K562 (cell line): ENCODE results near the gene LY6G6C. TPM values are rescaled to one million over a fixed set of nuclear protein-coding genes. Genes with fewer than 3 reads are reported as not detected.

ENCODE experiments used
- BMI1 ChIP-seq: fragments of 150-350 bp; IDR thresholded peaks from 2 replicates; pipeline ENCODE4 v1.6.1; 2014; ENCODE audit warnings: low read length
- E2F3 ChIP-seq: fragments of 250-450 bp; sonication (Bioruptor Pico); IDR thresholded peaks from 2 replicates; pipeline ENCODE4 v1.4.0; 2020; ENCODE audit warnings: mild to moderate bottlenecking
- EP300 ChIP-seq: IDR thresholded peaks from 2 replicates; pipeline ENCODE4 v1.6.1; 2012; ENCODE audit warnings: low read length, improper control_type of control experiment
- KHSRP ChIP-seq: fragments of 450-650 bp; IDR thresholded peaks from 2 replicates; pipeline ENCODE4 v1.6.1; 2017
- KLF6 ChIP-seq: fragments of 250-450 bp; sonication (Bioruptor Pico); IDR thresholded peaks from 2 replicates; pipeline ENCODE4 v1.4.0; 2020; ENCODE audit warnings: mild to moderate bottlenecking, moderate library complexity, borderline replicate concordance
- MED1 ChIP-seq: sonication (generic); formaldehyde crosslinking; IDR thresholded peaks from 2 replicates; pipeline ENCODE4 v1.8.1; 2023; ENCODE audit warnings: missing genetic modification reagents, borderline replicate concordance
- MYBL2 ChIP-seq, 2 experiments: fragments of 450-650 bp in 1 of 2; sonication (generic) in 1 of 2; formaldehyde crosslinking in 1 of 2; IDR thresholded peaks; 2 replicates each; pipeline versions ENCODE4 v1.6.1 to v1.8.1; 2017 to 2022; ENCODE audit warnings: borderline replicate concordance in 1 of 2, inconsistent platforms in 1 of 2, low read depth in 1 of 2, mild to moderate bottlenecking in 1 of 2, missing genetic modification reagents in 1 of 2, moderate library complexity in 1 of 2
- NR2C1 ChIP-seq, 2 experiments: fragments of 450-650 bp; IDR thresholded peaks; 2 replicates each; pipeline ENCODE4 v1.6.1; 2017; ENCODE audit warnings: mild to moderate bottlenecking in 2 of 2, antibody characterized with exemption in 1 of 2, inconsistent platforms in 1 of 2, missing compliant biosample characterization in 1 of 2, missing genetic modification characterization in 1 of 2
- NR2C2 ChIP-seq, 2 experiments: fragments of 200-800 bp in 1 of 2; sonication (Bioruptor generic) in 1 of 2; sonication (generic) in 1 of 2; formaldehyde crosslinking in 1 of 2; IDR thresholded peaks; 2 replicates each; pipeline versions ENCODE4 v1.6.1 to v1.8.0; 2016 to 2022; ENCODE audit warnings: mild to moderate bottlenecking in 1 of 2, missing compliant biosample characterization in 1 of 2, missing genetic modification characterization in 1 of 2, missing genetic modification reagents in 1 of 2
- NR3C1 ChIP-seq: sonication (generic); formaldehyde crosslinking; IDR thresholded peaks from 2 replicates; pipeline ENCODE4 v1.8.1; 2022; ENCODE audit warnings: missing genetic modification reagents
- PHF20 ChIP-seq: fragments of 450-650 bp; IDR thresholded peaks from 2 replicates; pipeline ENCODE4 v1.6.1; 2018; ENCODE audit not compliant: partially characterized antibody
- POLR2A ChIP-seq: fragments of 450-650 bp; conservative IDR thresholded peaks from 2 replicates; pipeline ENCODE4 v1.6.1; 2016
- SMARCA5 ChIP-seq: fragments of 450-650 bp; IDR thresholded peaks from 2 replicates; pipeline ENCODE4 v1.6.1; 2016
- TSC22D4 ChIP-seq: fragments of 450-650 bp; IDR thresholded peaks from 2 replicates; pipeline ENCODE4 v1.6.1; 2016; ENCODE audit warnings: missing genetic modification characterization, missing biosample characterization, control low read depth
- YBX1 ChIP-seq: fragments of 450-650 bp; IDR thresholded peaks from 2 replicates; pipeline ENCODE4 v1.7.1; 2016; ENCODE audit warnings: mild to moderate bottlenecking
- ZKSCAN3 ChIP-seq: fragments of 250-450 bp; sonication (Bioruptor Pico); IDR thresholded peaks from 2 replicates; pipeline ENCODE4 v1.4.0; 2020
- polyA plus RNA-seq, 8 experiments: library from polyadenylated mRNA; depleted of rRNA in 4 of 8; stranded (reverse) in 5 of 8; unstranded in 3 of 8; fragments of >200 nt; fragmentation: Nextera tagmentation in 2 of 8; fragmentation: Illumina TruSeq in 1 of 8; extraction: Ambion mirVana in 2 of 8; extraction: Trizol in 1 of 8; gene quantifications; 2 replicates each; pipeline versions ENCODE4 v1.2.1 to v1.2.3, GENCODE V29; 2011 to 2014; ENCODE audit warnings: inconsistent platforms in 1 of 8, missing spikeins in 1 of 8
- total RNA-seq, 7 experiments: library from RNA; depleted of rRNA in 6 of 7; stranded (reverse); fragments of >200 nt in 6 of 7; fragmentation: Illumina TruSeq in 2 of 7; extraction: Trizol in 2 of 7; gene quantifications; 2 replicates each; pipeline versions ENCODE4 v1.2.1 to v1.2.3, GENCODE V29; 2011 to 2021; ENCODE audit warnings: low replicate concordance in 1 of 7
- TF ChIP-seq, protein P1 (sequence below): sonication (generic); formaldehyde crosslinking; IDR thresholded peaks from 2 replicates; pipeline ENCODE4 v1.9.0; 2022; ENCODE audit warnings: mild to moderate bottlenecking, missing genetic modification reagents
- TF ChIP-seq, protein P2 (sequence below), 2 experiments: fragments of 450-650 bp in 1 of 2; IDR thresholded peaks; 2 replicates each; pipeline ENCODE4 v1.6.1; 2011 to 2017; ENCODE audit warnings: low read depth in 2 of 2, antibody characterized with exemption in 1 of 2, borderline replicate concordance in 1 of 2, low read length in 1 of 2, mild to moderate bottlenecking in 1 of 2, mixed read lengths in 1 of 2; ENCODE audit not compliant: control insufficient read depth in 1 of 2
- TF ChIP-seq, protein P3 (sequence below), 2 experiments: fragments of 450-650 bp in 1 of 2; sonication (generic) in 1 of 2; formaldehyde crosslinking in 1 of 2; IDR thresholded peaks in 1 of 2; conservative IDR thresholded peaks in 1 of 2; 2 replicates each; pipeline versions ENCODE4 v1.6.1 to v1.8.1; 2016 to 2023; ENCODE audit warnings: mild to moderate bottlenecking in 2 of 2, moderate library complexity in 2 of 2, inconsistent platforms in 1 of 2, missing genetic modification reagents in 1 of 2
- TF ChIP-seq, protein P4 (sequence below): fragments of 150-350 bp; conservative IDR thresholded peaks from 2 replicates; pipeline ENCODE4 v1.6.1; 2014; ENCODE audit warnings: low read length
- TF ChIP-seq, protein P5 (sequence below): fragments of 450-650 bp; IDR thresholded peaks from 2 replicates; pipeline ENCODE4 v1.6.1; 2016

The LY6G6C gene
- total and polyA plus RNA-seq, 9 of the 15 experiments (the other 6 are each of a cell fraction or from before 2014, with no cell fraction given) = 0.06 to 0.20 TPM; not detected in 7

DNA sequence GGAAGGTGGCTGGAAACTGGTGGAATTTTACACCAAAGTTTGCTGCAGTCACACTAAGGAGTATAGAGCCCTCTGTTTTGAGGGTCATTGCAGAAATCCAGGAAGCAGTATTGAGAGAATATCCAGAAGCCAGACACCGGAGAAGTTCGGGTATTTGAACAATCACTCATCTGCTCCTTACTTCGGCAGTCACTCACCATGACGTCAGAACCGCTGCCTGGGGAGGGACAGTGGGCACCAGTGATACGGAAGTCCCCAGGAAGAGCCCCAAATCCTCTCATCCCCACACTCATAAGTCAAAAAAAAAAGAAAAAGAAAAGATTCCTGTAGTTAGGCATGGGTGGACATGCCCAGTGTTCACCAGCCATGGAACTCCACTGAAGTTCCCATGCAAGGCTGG, 44.6 kb downstream of the LY6G6C start (continued):
- TF ChIP-seq NR2C2 (CRISPR knock-in tag; IDR thresholded peaks at IDR 0.05) (no peak), NR2C2 (tag; IDR thresholded peaks at IDR 0.05) (no peak), NR2C1 (IDR thresholded peaks at IDR 0.05) (no peak), NR2C1 (tag; IDR thresholded peaks at IDR 0.05) (no peak), SMARCA5 (no peak), EP300 (no peak), NR3C1 (no peak), YBX1 (no peak), BMI1 (no peak), KHSRP (peak; percentile 46; the same call in 1 of the 2 replicates), MED1 (CRISPR knock-in tag) (no peak), PHF20 (no peak), ZKSCAN3 (CRISPR knock-in tag) (no peak), MYBL2 (IDR thresholded peaks at IDR 0.05; ENCODE audit: low read depth) (no peak), MYBL2 (CRISPR knock-in tag; IDR thresholded peaks at IDR 0.05; ENCODE audit: borderline replicate concordance) (no peak), E2F3 (CRISPR knock-in tag) (0 out of 2 replicates have a peak, but pooled peaks have one; percentile 17), KLF6 (CRISPR knock-in tag) (no peak), TSC22D4 (no peak), POLR2A (no peak)
- TF ChIP-seq, protein P1, sequence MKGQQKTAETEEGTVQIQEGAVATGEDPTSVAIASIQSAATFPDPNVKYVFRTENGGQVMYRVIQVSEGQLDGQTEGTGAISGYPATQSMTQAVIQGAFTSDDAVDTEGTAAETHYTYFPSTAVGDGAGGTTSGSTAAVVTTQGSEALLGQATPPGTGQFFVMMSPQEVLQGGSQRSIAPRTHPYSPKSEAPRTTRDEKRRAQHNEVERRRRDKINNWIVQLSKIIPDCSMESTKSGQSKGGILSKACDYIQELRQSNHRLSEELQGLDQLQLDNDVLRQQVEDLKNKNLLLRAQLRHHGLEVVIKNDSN = no peak
- TF ChIP-seq, protein P2, sequence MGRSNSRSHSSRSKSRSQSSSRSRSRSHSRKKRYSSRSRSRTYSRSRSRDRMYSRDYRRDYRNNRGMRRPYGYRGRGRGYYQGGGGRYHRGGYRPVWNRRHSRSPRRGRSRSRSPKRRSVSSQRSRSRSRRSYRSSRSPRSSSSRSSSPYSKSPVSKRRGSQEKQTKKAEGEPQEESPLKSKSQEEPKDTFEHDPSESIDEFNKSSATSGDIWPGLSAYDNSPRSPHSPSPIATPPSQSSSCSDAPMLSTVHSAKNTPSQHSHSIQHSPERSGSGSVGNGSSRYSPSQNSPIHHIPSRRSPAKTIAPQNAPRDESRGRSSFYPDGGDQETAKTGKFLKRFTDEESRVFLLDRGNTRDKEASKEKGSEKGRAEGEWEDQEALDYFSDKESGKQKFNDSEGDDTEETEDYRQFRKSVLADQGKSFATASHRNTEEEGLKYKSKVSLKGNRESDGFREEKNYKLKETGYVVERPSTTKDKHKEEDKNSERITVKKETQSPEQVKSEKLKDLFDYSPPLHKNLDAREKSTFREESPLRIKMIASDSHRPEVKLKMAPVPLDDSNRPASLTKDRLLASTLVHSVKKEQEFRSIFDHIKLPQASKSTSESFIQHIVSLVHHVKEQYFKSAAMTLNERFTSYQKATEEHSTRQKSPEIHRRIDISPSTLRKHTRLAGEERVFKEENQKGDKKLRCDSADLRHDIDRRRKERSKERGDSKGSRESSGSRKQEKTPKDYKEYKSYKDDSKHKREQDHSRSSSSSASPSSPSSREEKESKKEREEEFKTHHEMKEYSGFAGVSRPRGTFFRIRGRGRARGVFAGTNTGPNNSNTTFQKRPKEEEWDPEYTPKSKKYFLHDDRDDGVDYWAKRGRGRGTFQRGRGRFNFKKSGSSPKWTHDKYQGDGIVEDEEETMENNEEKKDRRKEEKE (IDR thresholded peaks at IDR 0.05; ENCODE audit: borderline replicate concordance in 1 of 2, control insufficient read depth in 1 of 2, low read depth in 2 of 2, low read length in 1 of 2) = no peak
- TF ChIP-seq, protein P3, sequence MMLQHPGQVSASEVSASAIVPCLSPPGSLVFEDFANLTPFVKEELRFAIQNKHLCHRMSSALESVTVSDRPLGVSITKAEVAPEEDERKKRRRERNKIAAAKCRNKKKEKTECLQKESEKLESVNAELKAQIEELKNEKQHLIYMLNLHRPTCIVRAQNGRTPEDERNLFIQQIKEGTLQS (IDR thresholded peaks at IDR 0.05) = peak; percentile 89
- TF ChIP-seq, protein P3 (CRISPR knock-in tag; conservative IDR thresholded peaks at IDR 0.05) = no peak
- TF ChIP-seq, protein P4, sequence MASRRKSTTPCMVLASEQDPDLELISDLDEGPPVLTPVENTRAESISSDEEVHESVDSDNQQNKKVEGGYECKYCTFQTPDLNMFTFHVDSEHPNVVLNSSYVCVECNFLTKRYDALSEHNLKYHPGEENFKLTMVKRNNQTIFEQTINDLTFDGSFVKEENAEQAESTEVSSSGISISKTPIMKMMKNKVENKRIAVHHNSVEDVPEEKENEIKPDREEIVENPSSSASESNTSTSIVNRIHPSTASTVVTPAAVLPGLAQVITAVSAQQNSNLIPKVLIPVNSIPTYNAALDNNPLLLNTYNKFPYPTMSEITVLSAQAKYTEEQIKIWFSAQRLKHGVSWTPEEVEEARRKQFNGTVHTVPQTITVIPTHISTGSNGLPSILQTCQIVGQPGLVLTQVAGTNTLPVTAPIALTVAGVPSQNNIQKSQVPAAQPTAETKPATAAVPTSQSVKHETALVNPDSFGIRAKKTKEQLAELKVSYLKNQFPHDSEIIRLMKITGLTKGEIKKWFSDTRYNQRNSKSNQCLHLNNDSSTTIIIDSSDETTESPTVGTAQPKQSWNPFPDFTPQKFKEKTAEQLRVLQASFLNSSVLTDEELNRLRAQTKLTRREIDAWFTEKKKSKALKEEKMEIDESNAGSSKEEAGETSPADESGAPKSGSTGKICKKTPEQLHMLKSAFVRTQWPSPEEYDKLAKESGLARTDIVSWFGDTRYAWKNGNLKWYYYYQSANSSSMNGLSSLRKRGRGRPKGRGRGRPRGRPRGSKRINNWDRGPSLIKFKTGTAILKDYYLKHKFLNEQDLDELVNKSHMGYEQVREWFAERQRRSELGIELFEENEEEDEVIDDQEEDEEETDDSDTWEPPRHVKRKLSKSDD = no peak
- TF ChIP-seq, protein P5, sequence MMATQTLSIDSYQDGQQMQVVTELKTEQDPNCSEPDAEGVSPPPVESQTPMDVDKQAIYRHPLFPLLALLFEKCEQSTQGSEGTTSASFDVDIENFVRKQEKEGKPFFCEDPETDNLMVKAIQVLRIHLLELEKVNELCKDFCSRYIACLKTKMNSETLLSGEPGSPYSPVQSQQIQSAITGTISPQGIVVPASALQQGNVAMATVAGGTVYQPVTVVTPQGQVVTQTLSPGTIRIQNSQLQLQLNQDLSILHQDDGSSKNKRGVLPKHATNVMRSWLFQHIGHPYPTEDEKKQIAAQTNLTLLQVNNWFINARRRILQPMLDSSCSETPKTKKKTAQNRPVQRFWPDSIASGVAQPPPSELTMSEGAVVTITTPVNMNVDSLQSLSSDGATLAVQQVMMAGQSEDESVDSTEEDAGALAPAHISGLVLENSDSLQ = peak; percentile 96
